B cell (primary cell): ENCODE data around the gene CNPY3.

Source experiments
- CTCF ChIP-seq: fragments of 200-600 bp; IDR thresholded peaks from one replicate; pipeline ENCODE4 v1.8.0; 2022; ENCODE audit warnings: antibody characterized with exemption, mild to moderate bottlenecking
- EZH2 ChIP-seq: IDR thresholded peaks from 2 replicates; pipeline ENCODE4 v1.6.1; 2012; ENCODE audit warnings: borderline replicate concordance, low read depth, mild to moderate bottlenecking, moderate library complexity, low read length; ENCODE audit not compliant: insufficient read depth, poor library complexity, severe bottlenecking

- TF ChIP-seq CTCF (no peak), EZH2 (no peak)
Measured at GRCh38 chr6:42969431-42969830, 40.2 kb downstream of the CNPY3 start.
